ENCODE data around the gene TNS1. TPM values are rescaled to one million over a fixed set of nuclear protein-coding genes. Genes with fewer than 3 reads are reported as not detected.

Gene TNS1
- total and polyA plus RNA-seq, 2 donors, result 8.3 to 21.3 TPM

GRCh38 chr2:217880287-217880889, 122.4 kb downstream of the TNS1 start:
- H3K27me3 ChIP-seq (ENCODE audit: control insufficient read depth in 2 of 2, insufficient read depth in 1 of 2, low read length in 1 of 2), result no peaks in the 10 kb centered on the region
- no peaks in the 10 kb centered on the region for H3K36me3 ChIP-seq (ENCODE audit: control insufficient read depth in 2 of 2, insufficient read depth in 2 of 2, low read length in 1 of 2)
- no peak overlapping the region for H3K4me3 ChIP-seq (ENCODE audit: low read length in 2 of 2)
- WGBS, result 94% methylated on average over 5 of the region's 5 CpGs
- no peaks in the 10 kb centered on the region for H3K9me3 ChIP-seq (ENCODE audit: control insufficient read depth in 2 of 2, insufficient read depth in 1 of 2, low read length in 1 of 2)
- no peaks in the 10 kb centered on the region for H3K4me1 ChIP-seq (ENCODE audit: control insufficient read depth in 2 of 2, insufficient read depth in 2 of 2, low read length in 2 of 2)
- no peak overlapping the region for H3K27ac ChIP-seq (ENCODE audit: low read depth in 1 of 2, low read length in 1 of 2)
- DNase-seq (ENCODE audit: low read depth in 6 of 9, low spot score in 9 of 9), result no peak

GRCh38 chr2:217878915-217879590, 123.7 kb downstream of the TNS1 start:
- Histone ChIP-seq H3K4me3 (ENCODE audit: low read length in 2 of 2) (no peak overlapping the region), H3K27me3 (ENCODE audit: control insufficient read depth in 2 of 2, insufficient read depth in 1 of 2, low read length in 1 of 2) (no peaks in the 10 kb centered on the region), H3K4me1 (ENCODE audit: control insufficient read depth in 2 of 2, insufficient read depth in 2 of 2, low read length in 2 of 2) (no peaks in the 10 kb centered on the region), H3K36me3 (ENCODE audit: control insufficient read depth in 2 of 2, insufficient read depth in 2 of 2, low read length in 1 of 2) (no peaks in the 10 kb centered on the region), H3K9me3 (ENCODE audit: control insufficient read depth in 2 of 2, insufficient read depth in 1 of 2, low read length in 1 of 2) (no peaks in the 10 kb centered on the region), H3K27ac (ENCODE audit: low read depth in 1 of 2, low read length in 1 of 2) (no peak overlapping the region)
- 94% methylated on average over 15 of the region's 15 CpGs for WGBS
- DNase-seq (ENCODE audit: low read depth in 6 of 9, low spot score in 9 of 9), result no peak

GRCh38 chr2:217877866-217878265, 124.9 kb downstream of the TNS1 start:
- H3K27ac ChIP-seq (ENCODE audit: low read depth in 1 of 2, low read length in 1 of 2), result no peak overlapping the region
- DNase-seq (ENCODE audit: low read depth in 6 of 9, low spot score in 9 of 9), result no peak

GRCh38 chr2:217876253-217876570, 126.6 kb downstream of the TNS1 start:
- DNase-seq (ENCODE audit: low read depth in 6 of 9, low spot score in 9 of 9), result no peak
- H3K27me3 ChIP-seq (ENCODE audit: control insufficient read depth in 2 of 2, insufficient read depth in 1 of 2, low read length in 1 of 2), result no peaks in the 10 kb centered on the region
- WGBS, result 97% methylated on average over 4 of the region's 4 CpGs
- H3K36me3 ChIP-seq (ENCODE audit: control insufficient read depth in 2 of 2, insufficient read depth in 2 of 2, low read length in 1 of 2), result no peaks in the 10 kb centered on the region
- no peak overlapping the region for H3K4me3 ChIP-seq (ENCODE audit: low read length in 2 of 2)
- no peak overlapping the region for H3K27ac ChIP-seq (ENCODE audit: low read depth in 1 of 2, low read length in 1 of 2)
- no peaks in the 10 kb centered on the region for H3K4me1 ChIP-seq (ENCODE audit: control insufficient read depth in 2 of 2, insufficient read depth in 2 of 2, low read length in 2 of 2)
- no peaks in the 10 kb centered on the region for H3K9me3 ChIP-seq (ENCODE audit: control insufficient read depth in 2 of 2, insufficient read depth in 1 of 2, low read length in 1 of 2)

More at GRCh38 chr2:217877866-217878265, 124.9 kb downstream of the TNS1 start:
- WGBS, result 95% methylated on average over 8 of the region's 8 CpGs
- Histone ChIP-seq H3K9me3 (ENCODE audit: control insufficient read depth in 2 of 2, insufficient read depth in 1 of 2, low read length in 1 of 2) (no peaks in the 10 kb centered on the region), H3K36me3 (ENCODE audit: control insufficient read depth in 2 of 2, insufficient read depth in 2 of 2, low read length in 1 of 2) (no peaks in the 10 kb centered on the region), H3K4me1 (ENCODE audit: control insufficient read depth in 2 of 2, insufficient read depth in 2 of 2, low read length in 2 of 2) (no peaks in the 10 kb centered on the region), H3K27me3 (ENCODE audit: control insufficient read depth in 2 of 2, insufficient read depth in 1 of 2, low read length in 1 of 2) (no peaks in the 10 kb centered on the region), H3K4me3 (ENCODE audit: low read length in 2 of 2) (no peak overlapping the region)

- no peak for DNase-seq (ENCODE audit: low read depth in 6 of 9, low spot score in 9 of 9)
- no peak overlapping the region for H3K27ac ChIP-seq (ENCODE audit: low read depth in 1 of 2, low read length in 1 of 2)
- WGBS, result 98% methylated on average over 4 of the region's 4 CpGs
- H3K4me1 ChIP-seq (ENCODE audit: control insufficient read depth in 2 of 2, insufficient read depth in 2 of 2, low read length in 2 of 2), result no peaks in the 10 kb centered on the region
- no peaks in the 10 kb centered on the region for H3K36me3 ChIP-seq (ENCODE audit: control insufficient read depth in 2 of 2, insufficient read depth in 2 of 2, low read length in 1 of 2)
- H3K27me3 ChIP-seq (ENCODE audit: control insufficient read depth in 2 of 2, insufficient read depth in 1 of 2, low read length in 1 of 2), result no peaks in the 10 kb centered on the region
- no peak overlapping the region for H3K4me3 ChIP-seq (ENCODE audit: low read length in 2 of 2)
- H3K9me3 ChIP-seq (ENCODE audit: control insufficient read depth in 2 of 2, insufficient read depth in 1 of 2, low read length in 1 of 2), result no peaks in the 10 kb centered on the region
Measured at GRCh38 chr2:217875556-217876252, 127.1 kb downstream of the TNS1 start.

GRCh38 chr2:217875138-217875537, 127.7 kb downstream of the TNS1 start:
- Histone ChIP-seq H3K4me1 (ENCODE audit: control insufficient read depth in 2 of 2, insufficient read depth in 2 of 2, low read length in 2 of 2) (no peaks in the 10 kb centered on the region), H3K27me3 (ENCODE audit: control insufficient read depth in 2 of 2, insufficient read depth in 1 of 2, low read length in 1 of 2) (no peaks in the 10 kb centered on the region), H3K4me3 (ENCODE audit: low read length in 2 of 2) (no peak overlapping the region), H3K36me3 (ENCODE audit: control insufficient read depth in 2 of 2, insufficient read depth in 2 of 2, low read length in 1 of 2) (no peaks in the 10 kb centered on the region), H3K27ac (ENCODE audit: low read depth in 1 of 2, low read length in 1 of 2) (no peak overlapping the region), H3K9me3 (ENCODE audit: control insufficient read depth in 2 of 2, insufficient read depth in 1 of 2, low read length in 1 of 2) (no peaks in the 10 kb centered on the region)
- 96% methylated on average over 1 of the region's 1 CpG for WGBS
- no peak for DNase-seq (ENCODE audit: low read depth in 6 of 9, low spot score in 9 of 9)

- no peak overlapping the region for H3K4me3 ChIP-seq (ENCODE audit: low read length in 2 of 2)
- DNase-seq (ENCODE audit: low read depth in 6 of 9, low spot score in 9 of 9), result no peak
- no peaks in the 10 kb centered on the region for H3K4me1 ChIP-seq (ENCODE audit: control insufficient read depth in 2 of 2, insufficient read depth in 2 of 2, low read length in 2 of 2)
- H3K36me3 ChIP-seq (ENCODE audit: control insufficient read depth in 2 of 2, insufficient read depth in 2 of 2, low read length in 1 of 2), result no peaks in the 10 kb centered on the region
- no peak overlapping the region for H3K27ac ChIP-seq (ENCODE audit: low read depth in 1 of 2, low read length in 1 of 2)
- H3K27me3 ChIP-seq (ENCODE audit: control insufficient read depth in 2 of 2, insufficient read depth in 1 of 2, low read length in 1 of 2), result no peaks in the 10 kb centered on the region
- WGBS, result 97% methylated on average over 8 of the region's 8 CpGs
- no peaks in the 10 kb centered on the region for H3K9me3 ChIP-seq (ENCODE audit: control insufficient read depth in 2 of 2, insufficient read depth in 1 of 2, low read length in 1 of 2)
Measured at GRCh38 chr2:217873371-217873770, 129.4 kb downstream of the TNS1 start.

GRCh38 chr2:217872319-217872718, 130.5 kb downstream of the TNS1 start:
- 97% methylated on average over 2 of the region's 2 CpGs for WGBS
- no peak overlapping the region for H3K4me3 ChIP-seq (ENCODE audit: low read length in 2 of 2)
- DNase-seq (ENCODE audit: low read depth in 6 of 9, low spot score in 9 of 9), result no peak

GRCh38 chr2:217870528-217871011, 132.2 kb downstream of the TNS1 start:
- Histone ChIP-seq H3K4me1 (ENCODE audit: control insufficient read depth in 2 of 2, insufficient read depth in 2 of 2, low read length in 2 of 2) (peaks cover 0 to 4% of the 10 kb centered on the region in 2 donors), H3K27me3 (ENCODE audit: control insufficient read depth in 2 of 2, insufficient read depth in 1 of 2, low read length in 1 of 2) (no peaks in the 10 kb centered on the region), H3K4me3 (ENCODE audit: low read length in 2 of 2) (no peak overlapping the region), H3K9me3 (ENCODE audit: control insufficient read depth in 2 of 2, insufficient read depth in 1 of 2, low read length in 1 of 2) (no peaks in the 10 kb centered on the region), H3K36me3 (ENCODE audit: control insufficient read depth in 2 of 2, insufficient read depth in 2 of 2, low read length in 1 of 2) (no peaks in the 10 kb centered on the region), H3K27ac (ENCODE audit: low read depth in 1 of 2, low read length in 1 of 2) (no peak overlapping the region)
- no peak for DNase-seq (ENCODE audit: low read depth in 6 of 9, low spot score in 9 of 9)
- 95% methylated on average over 13 of the region's 13 CpGs for WGBS

More at GRCh38 chr2:217872319-217872718, 130.5 kb downstream of the TNS1 start:
- no peaks in the 10 kb centered on the region for H3K4me1 ChIP-seq (ENCODE audit: control insufficient read depth in 2 of 2, insufficient read depth in 2 of 2, low read length in 2 of 2)
- no peaks in the 10 kb centered on the region for H3K36me3 ChIP-seq (ENCODE audit: control insufficient read depth in 2 of 2, insufficient read depth in 2 of 2, low read length in 1 of 2)
- H3K27me3 ChIP-seq (ENCODE audit: control insufficient read depth in 2 of 2, insufficient read depth in 1 of 2, low read length in 1 of 2), result no peaks in the 10 kb centered on the region
- H3K9me3 ChIP-seq (ENCODE audit: control insufficient read depth in 2 of 2, insufficient read depth in 1 of 2, low read length in 1 of 2), result no peaks in the 10 kb centered on the region
- H3K27ac ChIP-seq (ENCODE audit: low read depth in 1 of 2, low read length in 1 of 2), result no peak overlapping the region

Data from thymus (tissue), 11 donors.